GM19372 (cell line): ENCODE measurements around the gene LYPD6B.

Experiments used
- ATAC-seq: cut with Tn5 transposase; IDR thresholded peaks from one replicate; pipeline ENCODE4 v1.9.1; 2021; ENCODE audit warnings: mild to moderate bottlenecking, low read depth, moderate library complexity; ENCODE audit not compliant: unreplicated experiment

Gene LYPD6B

GRCh38 chr2:149068996-149069888 is 30.7 kb downstream of the LYPD6B start:
- no peak for ATAC-seq

GRCh38 chr2:149070681-149071320 is 32.3 kb downstream of the LYPD6B start:
- no peak for ATAC-seq

GRCh38 chr2:149075105-149075504 is 36.6 kb downstream of the LYPD6B start:
- no peak for ATAC-seq

- ATAC-seq = no peak
Observed at GRCh38 chr2:149075853-149076252, 37.4 kb downstream of the LYPD6B start.

- ATAC-seq = no peak
Observed at GRCh38 chr2:149076863-149077412, 38.4 kb downstream of the LYPD6B start.

GRCh38 chr2:149077861-149078260 is 39.4 kb downstream of the LYPD6B start:
- no peak for ATAC-seq

- no peak for ATAC-seq
Observed at GRCh38 chr2:149080099-149080498, 41.6 kb downstream of the LYPD6B start.

GRCh38 chr2:149080971-149081370 is 42.5 kb downstream of the LYPD6B start:
- no peak for ATAC-seq

GRCh38 chr2:149082079-149082478 is 43.6 kb downstream of the LYPD6B start:
- ATAC-seq = no peak

GRCh38 chr2:149082735-149083134 is 44.2 kb downstream of the LYPD6B start:
- no peak for ATAC-seq

- no peak for ATAC-seq
Observed at GRCh38 chr2:149084924-149085795, 46.7 kb downstream of the LYPD6B start.

GRCh38 chr2:149087751-149088150 is 49.3 kb downstream of the LYPD6B start:
- no peak for ATAC-seq

GRCh38 chr2:149089068-149089467 is 50.6 kb downstream of the LYPD6B start:
- no peak for ATAC-seq

GRCh38 chr2:149090706-149091105 is 52.2 kb downstream of the LYPD6B start:
- ATAC-seq = no peak

GRCh38 chr2:149093579-149093978 is 55.1 kb downstream of the LYPD6B start:
- ATAC-seq = no peak

- ATAC-seq = no peak
Observed at GRCh38 chr2:149094217-149095015, 55.9 kb downstream of the LYPD6B start.

GRCh38 chr2:149098701-149099100 is 60.2 kb downstream of the LYPD6B start:
- no peak for ATAC-seq

- ATAC-seq = no peak
Observed at GRCh38 chr2:149099298-149099697, 60.8 kb downstream of the LYPD6B start.

- no peak for ATAC-seq
Observed at GRCh38 chr2:149100739-149101699, 62.5 kb downstream of the LYPD6B start.
